Smooth muscle cell (in vitro differentiated cells): ENCODE measurements around the gene HNRNPU. TPM values are rescaled to one million over a fixed set of nuclear protein-coding genes. Genes with fewer than 3 reads are reported as not detected.

Experiments used
- DNase-seq: peaks from one replicate; lab custom pipeline; 2025; ENCODE audit not compliant: unreplicated experiment; lab: John Stamatoyannopoulos, UW
- H2AFZ ChIP-seq: fragments of 200-600 bp; sonication (generic); 2 replicates; pipeline ENCODE4 v1.6.0; 2016; ENCODE audit warnings: antibody characterized with exemption, low read depth, mild to moderate bottlenecking
- H3F3A ChIP-seq: fragments of 200-600 bp; sonication (generic); 2 replicates; pipeline ENCODE4 v1.6.0; 2017; ENCODE audit warnings: antibody characterized with exemption, low read depth
- H3K27ac ChIP-seq: fragments of 200-600 bp; sonication (generic); 2 replicates; pipeline ENCODE4 v1.5.1; 2016; ENCODE audit warnings: low read depth, mild to moderate bottlenecking
- H3K27me3 ChIP-seq: fragments of 200-600 bp; sonication (generic); 2 replicates; pipeline ENCODE4 v1.6.1; 2016; ENCODE audit warnings: low read depth, mild to moderate bottlenecking
- H3K36me3 ChIP-seq: fragments of 200-600 bp; sonication (generic); 2 replicates; pipeline ENCODE4 v1.5.1; 2016; ENCODE audit warnings: low read depth
- H3K4me1 ChIP-seq: fragments of 200-600 bp; sonication (generic); 2 replicates; pipeline ENCODE4 v1.5.1; 2016; ENCODE audit warnings: low read depth
- H3K4me2 ChIP-seq: fragments of 200-600 bp; sonication (generic); 2 replicates; pipeline ENCODE4 v1.6.0; 2016; ENCODE audit warnings: mild to moderate bottlenecking
- H3K4me3 ChIP-seq: fragments of 200-600 bp; sonication (generic); 2 replicates; pipeline ENCODE4 v1.5.1; 2016; ENCODE audit warnings: mild to moderate bottlenecking
- H3K79me2 ChIP-seq: fragments of 200-600 bp; sonication (generic); 2 replicates; pipeline ENCODE4 v1.6.0; 2016; ENCODE audit warnings: low read depth, mild to moderate bottlenecking
- H3K9ac ChIP-seq: fragments of 200-600 bp; sonication (generic); 2 replicates; pipeline ENCODE4 v1.6.0; 2016; ENCODE audit warnings: low read depth
- H3K9me3 ChIP-seq: fragments of 200-600 bp; sonication (generic); replicated peaks from 2 replicates; pipeline ENCODE4 v1.5.1; 2016; ENCODE audit warnings: low read depth
- H4K20me1 ChIP-seq: fragments of 200-600 bp; sonication (generic); 2 replicates; pipeline ENCODE4 v1.6.0; 2016; ENCODE audit warnings: low read depth
- CTCF ChIP-seq: fragments of 200-600 bp; sonication (generic); IDR thresholded peaks from 2 replicates; pipeline ENCODE4 v1.5.1; 2017; ENCODE audit warnings: borderline replicate concordance, mild to moderate bottlenecking, antibody characterized with exemption; ENCODE audit not compliant: insufficient read depth, poor library complexity, severe bottlenecking
- WGBS: methylation state at CpG from one replicate; pipeline ENCODE4 v1.1.7; 2016; ENCODE audit warnings: low lambda C conversion rate; 5-methylcytosine and 5-hydroxymethylcytosine counted together
- polyA plus RNA-seq: library from polyadenylated mRNA; unstranded; fragments of >200 nt; fragmentation: Nextera tagmentation; extraction: Ambion mirVana; gene quantifications from 2 replicates; pipeline ENCODE4 v1.2.1, GENCODE V29; 2016
- total RNA-seq: library from RNA; depleted of rRNA; stranded (reverse); fragments of >200 nt; gene quantifications from 2 replicates; pipeline ENCODE4 v1.2.3, GENCODE V29; 2014

Gene HNRNPU
- total and polyA plus RNA-seq, 2 experiments from 2014 or later, result 198 to 286 TPM

GRCh38 chr1:244839656-244840055, 24.7 kb downstream of the HNRNPU start:
- H3K4me2 ChIP-seq, result no peak overlapping the region

GRCh38 chr1:244837597-244838258, 26.6 kb downstream of the HNRNPU start:
- Histone ChIP-seq H3K9me3 (no peaks in the 10 kb centered on the region), H3K79me2 (peaks cover 60% of the 10 kb centered on the region), H3K4me1 (peaks cover 17% of the 10 kb centered on the region), H3K9ac (no peak overlapping the region), H4K20me1 (peaks cover 12% of the 10 kb centered on the region), H3K4me3 (no peak overlapping the region), H2AFZ (no peak overlapping the region), H3K4me2 (peak overlapping the region; percentile 92), H3F3A (peaks cover 55% of the 10 kb centered on the region), H3K36me3 (peaks cover 8% of the 10 kb centered on the region), H3K27ac (peak overlapping the region; percentile 99), H3K27me3 (no peaks in the 10 kb centered on the region)
- no peak for DNase-seq
- WGBS, result 87% methylated on average over 5 of the region's 5 CpGs
- no peak for TF ChIP-seq CTCF

More at GRCh38 chr1:244839656-244840055, 24.7 kb downstream of the HNRNPU start:
- Histone ChIP-seq H3F3A (peaks cover 63% of the 10 kb centered on the region), H3K36me3 (peaks cover 16% of the 10 kb centered on the region), H3K4me1 (peaks cover 14% of the 10 kb centered on the region), H3K9me3 (no peaks in the 10 kb centered on the region), H3K9ac (no peak overlapping the region), H3K4me3 (no peak overlapping the region), H2AFZ (no peak overlapping the region), H3K27ac (peak overlapping the region; percentile 99), H4K20me1 (peaks cover 20% of the 10 kb centered on the region), H3K79me2 (peaks cover 74% of the 10 kb centered on the region), H3K27me3 (no peaks in the 10 kb centered on the region)
- 98% methylated on average over 2 of the region's 2 CpGs for WGBS
- no peak for TF ChIP-seq CTCF
- no peak for DNase-seq

- peak overlapping the region; percentile 99 for H3K27ac ChIP-seq
- no peaks in the 10 kb centered on the region for H3K27me3 ChIP-seq
- DNase-seq, result no peak
- peaks cover 3% of the 10 kb centered on the region for H4K20me1 ChIP-seq
- H2AFZ ChIP-seq, result no peak overlapping the region
- H3K4me2 ChIP-seq, result peak overlapping the region; percentile 92
- H3F3A ChIP-seq, result peaks cover 43% of the 10 kb centered on the region
- peaks cover 49% of the 10 kb centered on the region for H3K79me2 ChIP-seq
- H3K36me3 ChIP-seq, result no peaks in the 10 kb centered on the region
- H3K4me3 ChIP-seq, result peak overlapping the region; percentile 72
- WGBS, result 27% methylated on average over 3 of the region's 3 CpGs
- no peak for TF ChIP-seq CTCF
- peak overlapping the region; percentile 96 for H3K9ac ChIP-seq
- peaks cover 17% of the 10 kb centered on the region for H3K4me1 ChIP-seq
- no peaks in the 10 kb centered on the region for H3K9me3 ChIP-seq
These were observed 27.8 kb downstream of the HNRNPU start for GRCh38 chr1:244836584-244836983.

DNA sequence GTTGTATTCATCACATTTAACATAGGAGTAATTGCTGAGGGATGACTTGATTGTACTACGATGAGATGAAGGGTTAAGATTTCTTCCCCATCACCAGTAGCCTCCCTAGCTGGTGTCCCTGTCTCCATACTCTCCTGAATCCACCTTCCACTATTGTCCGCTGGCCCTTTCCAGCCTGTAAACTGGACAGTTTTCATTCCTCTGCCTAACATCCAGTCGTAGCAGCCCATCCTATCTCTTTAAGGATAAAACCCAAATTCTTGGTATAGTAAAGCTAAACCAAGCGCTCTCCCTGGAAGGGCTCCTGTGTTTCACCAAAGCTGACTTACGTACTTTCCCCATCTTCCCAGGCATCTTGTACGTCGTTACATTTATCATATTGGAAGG, 28.2 kb downstream of the HNRNPU start:
- Histone ChIP-seq H4K20me1 (peaks cover 3% of the 10 kb centered on the region), H3K9me3 (no peaks in the 10 kb centered on the region), H3K4me3 (peak overlapping the region; percentile 72), H3K27ac (peak overlapping the region; percentile 99), H2AFZ (no peak overlapping the region), H3K36me3 (no peaks in the 10 kb centered on the region), H3K4me1 (peaks cover 17% of the 10 kb centered on the region), H3K79me2 (peaks cover 44% of the 10 kb centered on the region), H3F3A (peaks cover 39% of the 10 kb centered on the region), H3K27me3 (no peaks in the 10 kb centered on the region), H3K9ac (peak overlapping the region; percentile 96), H3K4me2 (peak overlapping the region; percentile 92)
- WGBS, result 2% methylated on average over 7 of the region's 7 CpGs
- no peak for DNase-seq
- TF ChIP-seq CTCF, result no peak
